HG03378 (cell line): ENCODE results near the gene CNGA4.
"Not testable (repeated sequence)": the region's sequence is repeated elsewhere in the genome, so short reads cannot be mapped to it uniquely, and the experiment has no call there.

Experiments used
- ATAC-seq: cut with Tn5 transposase; IDR thresholded peaks from one replicate; pipeline ENCODE4 v1.9.1; 2021; ENCODE audit warnings: mild to moderate bottlenecking, moderate library complexity; ENCODE audit not compliant: unreplicated experiment

CNGA4 gene

DNA sequence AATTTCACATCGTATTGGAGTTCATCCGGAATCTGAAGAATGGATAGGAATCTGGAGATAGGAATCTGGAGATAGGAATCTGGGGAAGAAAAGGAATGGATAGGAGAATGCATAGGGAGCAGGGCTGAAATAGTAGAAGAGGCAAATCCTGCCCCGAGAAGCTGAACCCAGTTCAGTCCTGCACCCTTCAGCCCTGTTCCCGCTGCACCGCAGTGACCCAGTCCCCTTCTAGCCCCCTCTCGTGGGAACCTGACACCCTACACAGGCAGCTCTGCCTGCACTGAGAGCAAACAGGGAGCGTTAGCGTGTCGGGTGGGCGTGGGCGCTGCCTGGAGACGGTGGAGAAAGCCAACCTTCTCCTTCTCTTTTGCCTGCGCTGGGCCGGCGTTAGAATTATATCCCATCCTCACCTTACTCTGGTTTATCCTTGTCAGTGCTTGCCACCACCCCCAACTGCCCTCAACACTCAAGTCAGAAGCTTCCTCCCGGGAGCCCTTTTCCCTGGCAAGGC is 19.7 kb downstream of the CNGA4 start:
- ATAC-seq, result no peak

DNA sequence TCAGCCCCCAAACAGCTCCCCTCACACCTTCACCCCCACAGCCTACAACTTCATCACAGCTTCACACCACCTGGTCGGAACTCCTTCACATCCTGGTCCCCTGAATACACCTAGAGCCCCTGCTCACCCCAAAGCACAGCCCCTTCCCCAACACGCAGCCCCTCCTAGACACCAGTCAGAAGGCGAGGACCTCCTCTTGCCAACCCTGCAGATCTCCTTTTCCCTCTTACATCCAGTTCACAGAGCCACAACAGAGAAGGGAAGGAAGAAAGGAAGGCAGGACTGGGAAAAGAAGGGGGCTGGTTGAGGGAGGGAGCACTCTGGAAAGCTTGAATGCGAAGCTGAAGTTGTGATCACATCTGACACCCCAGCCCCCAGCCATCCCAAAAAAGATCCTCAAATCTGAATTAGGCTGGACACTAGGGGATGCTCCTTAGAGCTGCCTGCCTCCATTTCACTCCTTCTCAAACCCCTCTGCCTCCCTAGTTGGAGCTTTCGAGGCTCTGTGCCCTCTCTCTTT is 21.4 kb downstream of the CNGA4 start:
- no peak for ATAC-seq

DNA sequence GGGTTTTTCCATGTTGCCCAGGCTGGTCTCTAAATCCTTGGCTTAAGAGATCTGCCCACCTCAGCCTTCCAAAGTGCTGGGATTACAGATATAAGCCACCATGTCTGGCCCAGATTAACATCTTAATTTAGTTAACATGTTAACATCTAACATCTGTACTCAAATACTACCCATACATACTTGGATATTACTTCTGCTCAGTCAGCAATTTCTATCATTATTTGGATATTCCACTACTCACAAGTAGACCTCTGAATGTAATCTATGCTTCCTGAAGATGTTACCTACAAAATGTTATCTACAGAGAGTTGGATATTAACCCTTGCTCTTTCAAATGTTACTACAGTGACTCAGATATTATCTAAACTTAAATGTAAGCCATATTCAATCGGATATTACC is 24.8 kb downstream of the CNGA4 start:
- no peak for ATAC-seq

DNA sequence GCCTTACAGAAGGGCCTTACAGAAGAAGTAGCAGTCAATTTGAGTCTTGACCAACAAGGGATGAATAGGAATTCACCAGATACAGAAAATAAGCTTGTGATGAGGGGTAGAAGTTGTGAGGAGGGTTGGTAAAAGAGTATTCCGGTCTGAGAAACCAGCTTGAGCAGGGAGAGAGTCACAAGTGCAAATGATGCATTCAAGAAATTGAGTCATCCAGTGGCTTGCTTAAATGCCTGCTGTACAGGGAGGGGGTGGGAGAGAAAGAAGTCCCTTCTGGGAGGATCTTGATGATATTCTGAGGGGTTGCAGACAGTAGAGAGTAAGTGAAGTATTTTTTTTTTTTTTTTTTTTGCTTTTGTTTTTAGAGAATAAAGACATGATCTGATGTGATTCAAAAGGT is 29.9 kb downstream of the CNGA4 start:
- no peak for ATAC-seq

- ATAC-seq, result no peak
Observed at GRCh38 chr11:6269994-6270393, 31.1 kb downstream of the CNGA4 start.

DNA sequence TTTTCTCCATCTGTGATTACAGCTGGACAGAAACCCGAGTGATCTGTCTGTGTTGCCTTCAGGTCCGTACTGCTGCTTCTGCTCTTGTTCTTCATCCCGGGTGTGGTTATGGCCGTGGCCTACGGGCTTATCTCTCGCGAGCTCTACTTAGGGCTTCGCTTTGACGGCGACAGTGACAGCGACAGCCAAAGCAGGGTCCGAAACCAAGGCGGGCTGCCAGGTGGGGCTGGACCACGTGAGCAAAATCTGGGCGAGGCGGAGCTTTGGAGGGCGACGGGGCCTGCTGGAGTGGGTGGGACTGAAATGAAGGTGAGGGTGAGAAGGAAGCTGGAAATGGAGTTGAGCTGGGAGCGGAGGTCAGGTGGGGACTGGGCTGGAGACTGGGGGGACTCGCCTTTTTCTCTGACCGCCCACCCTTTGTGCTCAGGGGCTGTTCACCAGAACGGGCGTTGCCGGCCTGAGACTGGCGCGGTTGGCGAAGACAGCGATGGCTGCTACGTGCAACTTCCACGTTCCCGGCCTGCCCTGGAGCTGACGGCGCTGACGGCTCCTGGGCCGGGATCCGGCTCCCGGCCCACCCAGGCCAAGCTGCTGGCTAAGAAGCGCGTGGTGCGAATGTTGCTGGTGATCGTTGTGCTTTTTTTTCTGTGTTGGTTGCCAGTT is 31.8 kb downstream of the CNGA4 start:
- ATAC-seq, result no peak

DNA sequence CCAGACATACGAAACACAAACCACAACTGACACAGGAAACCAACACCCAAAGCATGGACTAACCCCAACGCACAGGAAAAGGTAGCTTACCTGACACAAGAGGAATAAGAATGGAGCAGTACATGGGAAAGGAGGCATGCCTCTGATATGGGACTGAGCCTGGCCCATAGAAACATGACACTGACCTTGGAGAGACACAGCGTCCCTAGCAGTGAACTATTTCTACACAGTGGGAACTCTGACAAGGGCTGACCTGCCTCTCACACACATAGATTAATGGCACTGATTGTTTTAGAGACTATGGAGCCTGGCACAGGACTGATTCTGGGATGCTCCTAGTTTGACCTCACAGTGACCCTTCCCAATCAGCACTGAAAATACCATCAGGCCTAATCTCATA is 32.7 kb downstream of the CNGA4 start:
- no peak for ATAC-seq

GRCh38 chr11:6273188-6273587 is 34.3 kb downstream of the CNGA4 start:
- ATAC-seq, result no peak

GRCh38 chr11:6280809-6281208 is 41.9 kb downstream of the CNGA4 start:
- not testable (repeated sequence) for ATAC-seq

DNA sequence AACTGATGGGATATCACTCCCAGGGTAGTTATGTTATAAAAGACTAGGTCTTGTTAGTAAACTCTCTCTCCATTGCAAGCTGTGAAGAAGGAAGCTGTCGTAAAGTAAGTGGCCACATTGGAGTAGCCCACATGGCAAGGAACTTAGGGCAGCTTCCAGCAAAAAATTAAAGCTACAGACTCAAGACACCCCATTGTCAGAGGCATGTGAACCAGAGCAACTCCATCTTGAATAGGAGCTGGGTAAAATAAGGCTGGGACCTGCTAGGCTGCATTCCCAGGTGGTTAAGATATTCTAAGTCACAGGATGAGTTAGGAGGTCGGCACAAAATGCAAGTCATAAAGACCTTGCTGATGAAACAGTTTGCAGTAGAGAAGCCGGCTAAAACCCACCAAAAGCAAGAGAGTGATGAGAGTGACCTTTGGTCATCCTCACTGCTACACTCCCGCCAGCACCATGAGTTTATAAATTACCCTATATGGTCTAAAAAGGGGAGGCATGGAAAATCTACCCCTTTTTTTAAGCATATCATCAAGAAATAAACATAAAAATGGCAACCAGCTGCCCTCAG is 44.6 kb downstream of the CNGA4 start:
- ATAC-seq, result no peak

GRCh38 chr11:6284250-6284649 is 45.4 kb downstream of the CNGA4 start:
- ATAC-seq, result no peak

- ATAC-seq, result no peak
Observed at GRCh38 chr11:6285019-6285418, 46.1 kb downstream of the CNGA4 start.
